ENCODE data around the gene SLC4A5.

GRCh38 chr2:74300506-74300905 lies 42.7 kb downstream of the SLC4A5 start:
- TF ChIP-seq CTCF (IDR thresholded peaks at IDR 0.05) (no peak), POLR2A (IDR thresholded peaks at IDR 0.05) (no peak)

All from thyroid gland (tissue), 4 donors.